ENCODE data around the gene TRIM16.

The TRIM16 gene

GRCh38 chr17:15659663-15660062, 24.4 kb downstream of the TRIM16 start:
- WGBS, 2 donors (ENCODE audit: extremely low coverage in 2 of 2, insufficient read length in 2 of 2, insufficient replicate concordance in 1 of 2): no CpG with 5 or more reads among the region's 4 CpGs
- H3K4me2 ChIP-seq (ENCODE audit: insufficient read depth, low read length, poor library complexity, severe bottlenecking): no peak overlapping the region
- peaks cover 5 to 8% of the 10 kb centered on the region in 2 donors for H3K4me1 ChIP-seq (ENCODE audit: control insufficient read depth in 2 of 2, insufficient read depth in 1 of 2, low read depth in 1 of 2, low read length in 2 of 2)
- no peak overlapping the region for H3K4ac ChIP-seq (ENCODE audit: low read length)
- H3K27me3 ChIP-seq (ENCODE audit: control insufficient read depth in 3 of 3, insufficient read depth in 3 of 3, low read depth in 1 of 3, low read length in 3 of 3): no peaks in the 10 kb centered on the region
- no peak for DNase-seq (ENCODE audit: low spot score)
- no peak overlapping the region for H4K8ac ChIP-seq (ENCODE audit: low read depth, low read length)
- no peak overlapping the region for H2BK15ac ChIP-seq (ENCODE audit: low read length)
- H2AK5ac ChIP-seq (ENCODE audit: low read depth, low read length): no peak overlapping the region
- H2AFZ ChIP-seq (ENCODE audit: low read length): no peak overlapping the region
- no peak overlapping the region for H3K9ac ChIP-seq (ENCODE audit: low read depth, low read length, poor library complexity)
- H2BK5ac ChIP-seq (ENCODE audit: low read length): no peak overlapping the region
- no peak overlapping the region for H3K4me3 ChIP-seq (ENCODE audit: low read length in 2 of 2)
- H2BK12ac ChIP-seq (ENCODE audit: low read length): no peak overlapping the region
- no peaks in the 10 kb centered on the region for H3K79me1 ChIP-seq (ENCODE audit: low read depth, low read length)
- H3K9me3 ChIP-seq (replicated peaks in 1 of 2; ENCODE audit: control insufficient read depth in 2 of 2, insufficient read depth in 1 of 2, low read depth in 1 of 2, low read length in 2 of 2): no peaks in the 10 kb centered on the region
- no peak overlapping the region for H3K18ac ChIP-seq (ENCODE audit: low read length)
- H3K23ac ChIP-seq (ENCODE audit: low read depth, low read length, poor library complexity): peak overlapping the region; percentile 27
- H4K91ac ChIP-seq (ENCODE audit: low read depth, low read length, poor library complexity): no peak overlapping the region
- H2BK120ac ChIP-seq (ENCODE audit: low read depth, low read length): no peak overlapping the region
- no peak overlapping the region for H3K27ac ChIP-seq (replicated peaks; ENCODE audit: low read length)
- H3K14ac ChIP-seq (ENCODE audit: low read length): no peak overlapping the region
- peaks cover 6 to 47% of the 10 kb centered on the region in 2 donors for H3K36me3 ChIP-seq (replicated peaks in 1 of 2; ENCODE audit: control insufficient read depth in 2 of 2, insufficient read depth in 2 of 2, low read length in 2 of 2)

- no peak for DNase-seq (ENCODE audit: low spot score)
- H3K9ac ChIP-seq (ENCODE audit: low read depth, low read length, poor library complexity): no peak overlapping the region
- H3K9me3 ChIP-seq (replicated peaks in 1 of 2; ENCODE audit: control insufficient read depth in 2 of 2, insufficient read depth in 1 of 2, low read depth in 1 of 2, low read length in 2 of 2): no peaks in the 10 kb centered on the region
- H3K18ac ChIP-seq (ENCODE audit: low read length): no peak overlapping the region
- H3K4me2 ChIP-seq (ENCODE audit: insufficient read depth, low read length, poor library complexity, severe bottlenecking): no peak overlapping the region
- peaks cover 8 to 9% of the 10 kb centered on the region in 2 donors for H3K4me1 ChIP-seq (ENCODE audit: control insufficient read depth in 2 of 2, insufficient read depth in 1 of 2, low read depth in 1 of 2, low read length in 2 of 2)
- H3K14ac ChIP-seq (ENCODE audit: low read length): no peak overlapping the region
- H2BK120ac ChIP-seq (ENCODE audit: low read depth, low read length): no peak overlapping the region
- no peak overlapping the region for H3K27ac ChIP-seq (replicated peaks; ENCODE audit: low read length)
- no peaks in the 10 kb centered on the region for H3K27me3 ChIP-seq (ENCODE audit: control insufficient read depth in 3 of 3, insufficient read depth in 3 of 3, low read depth in 1 of 3, low read length in 3 of 3)
- no peak overlapping the region for H2BK12ac ChIP-seq (ENCODE audit: low read length)
- no peak overlapping the region for H3K4me3 ChIP-seq (ENCODE audit: low read length in 2 of 2)
- H2AFZ ChIP-seq (ENCODE audit: low read length): no peak overlapping the region
- no peaks in the 10 kb centered on the region for H3K79me1 ChIP-seq (ENCODE audit: low read depth, low read length)
- no CpG with 5 or more reads among the region's 6 CpGs for WGBS, 2 donors (ENCODE audit: extremely low coverage in 2 of 2, insufficient read length in 2 of 2, insufficient replicate concordance in 1 of 2)
- no peak overlapping the region for H3K4ac ChIP-seq (ENCODE audit: low read length)
- no peak overlapping the region for H4K8ac ChIP-seq (ENCODE audit: low read depth, low read length)
- H2BK5ac ChIP-seq (ENCODE audit: low read length): no peak overlapping the region
- H4K91ac ChIP-seq (ENCODE audit: low read depth, low read length, poor library complexity): no peak overlapping the region
- no peak overlapping the region for H2AK5ac ChIP-seq (ENCODE audit: low read depth, low read length)
- no peak overlapping the region for H3K23ac ChIP-seq (ENCODE audit: low read depth, low read length, poor library complexity)
- H2BK15ac ChIP-seq (ENCODE audit: low read length): no peak overlapping the region
- H3K36me3 ChIP-seq (replicated peaks in 1 of 2; ENCODE audit: control insufficient read depth in 2 of 2, insufficient read depth in 2 of 2, low read length in 2 of 2): peaks cover 4 to 42% of the 10 kb centered on the region in 2 donors
These were observed 24.9 kb downstream of the TRIM16 start for GRCh38 chr17:15659236-15659635.

- Histone ChIP-seq H2BK120ac (ENCODE audit: low read depth, low read length) (no peak overlapping the region), H3K79me1 (ENCODE audit: low read depth, low read length) (no peaks in the 10 kb centered on the region), H3K36me3 (replicated peaks in 1 of 2; ENCODE audit: control insufficient read depth in 2 of 2, insufficient read depth in 2 of 2, low read length in 2 of 2) (peaks cover 4 to 33% of the 10 kb centered on the region in 2 donors), H3K27ac (replicated peaks; ENCODE audit: low read length) (no peak overlapping the region), H3K18ac (ENCODE audit: low read length) (no peak overlapping the region), H3K14ac (ENCODE audit: low read length) (no peak overlapping the region), H3K23ac (ENCODE audit: low read depth, low read length, poor library complexity) (no peak overlapping the region), H3K4me2 (ENCODE audit: insufficient read depth, low read length, poor library complexity, severe bottlenecking) (no peak overlapping the region), H3K4ac (ENCODE audit: low read length) (no peak overlapping the region), H2AK5ac (ENCODE audit: low read depth, low read length) (no peak overlapping the region), H4K8ac (ENCODE audit: low read depth, low read length) (no peak overlapping the region), H2BK12ac (ENCODE audit: low read length) (no peak overlapping the region), H4K91ac (ENCODE audit: low read depth, low read length, poor library complexity) (no peak overlapping the region), H3K4me1 (ENCODE audit: control insufficient read depth in 2 of 2, insufficient read depth in 1 of 2, low read depth in 1 of 2, low read length in 2 of 2) (peaks cover 10 to 12% of the 10 kb centered on the region in 2 donors), H3K27me3 (ENCODE audit: control insufficient read depth in 3 of 3, insufficient read depth in 3 of 3, low read depth in 1 of 3, low read length in 3 of 3) (no peaks in the 10 kb centered on the region), H2BK15ac (ENCODE audit: low read length) (no peak overlapping the region), H3K9ac (ENCODE audit: low read depth, low read length, poor library complexity) (no peak overlapping the region), H2BK5ac (ENCODE audit: low read length) (no peak overlapping the region), H2AFZ (ENCODE audit: low read length) (no peak overlapping the region), H3K9me3 (replicated peaks in 1 of 2; ENCODE audit: control insufficient read depth in 2 of 2, insufficient read depth in 1 of 2, low read depth in 1 of 2, low read length in 2 of 2) (no peaks in the 10 kb centered on the region), H3K4me3 (ENCODE audit: low read length in 2 of 2) (no peak overlapping the region)
- DNase-seq (ENCODE audit: low spot score): no peak
- WGBS, 2 donors (ENCODE audit: extremely low coverage in 2 of 2, insufficient read length in 2 of 2, insufficient replicate concordance in 1 of 2): no CpG with 5 or more reads among the region's 3 CpGs
These were observed 25.8 kb downstream of the TRIM16 start for GRCh38 chr17:15658296-15658695.

GRCh38 chr17:15657868-15658267, 26.2 kb downstream of the TRIM16 start:
- Histone ChIP-seq H2BK12ac (ENCODE audit: low read length) (no peak overlapping the region), H3K9me3 (replicated peaks in 1 of 2; ENCODE audit: control insufficient read depth in 2 of 2, insufficient read depth in 1 of 2, low read depth in 1 of 2, low read length in 2 of 2) (no peaks in the 10 kb centered on the region), H2BK120ac (ENCODE audit: low read depth, low read length) (no peak overlapping the region), H2AK5ac (ENCODE audit: low read depth, low read length) (no peak overlapping the region), H4K8ac (ENCODE audit: low read depth, low read length) (no peak overlapping the region), H3K27me3 (ENCODE audit: control insufficient read depth in 3 of 3, insufficient read depth in 3 of 3, low read depth in 1 of 3, low read length in 3 of 3) (no peaks in the 10 kb centered on the region), H3K4me3 (ENCODE audit: low read length in 2 of 2) (no peak overlapping the region), H2BK5ac (ENCODE audit: low read length) (no peak overlapping the region), H3K18ac (ENCODE audit: low read length) (no peak overlapping the region), H4K91ac (ENCODE audit: low read depth, low read length, poor library complexity) (no peak overlapping the region), H3K36me3 (replicated peaks in 1 of 2; ENCODE audit: control insufficient read depth in 2 of 2, insufficient read depth in 2 of 2, low read length in 2 of 2) (peaks cover 3 to 29% of the 10 kb centered on the region in 2 donors), H3K14ac (ENCODE audit: low read length) (no peak overlapping the region), H3K79me1 (ENCODE audit: low read depth, low read length) (no peaks in the 10 kb centered on the region), H3K9ac (ENCODE audit: low read depth, low read length, poor library complexity) (no peak overlapping the region), H3K27ac (replicated peaks; ENCODE audit: low read length) (no peak overlapping the region), H3K4me1 (ENCODE audit: control insufficient read depth in 2 of 2, insufficient read depth in 1 of 2, low read depth in 1 of 2, low read length in 2 of 2) (peaks cover 10 to 12% of the 10 kb centered on the region in 2 donors), H2AFZ (ENCODE audit: low read length) (no peak overlapping the region), H3K23ac (ENCODE audit: low read depth, low read length, poor library complexity) (no peak overlapping the region), H2BK15ac (ENCODE audit: low read length) (no peak overlapping the region), H3K4me2 (ENCODE audit: insufficient read depth, low read length, poor library complexity, severe bottlenecking) (no peak overlapping the region), H3K4ac (ENCODE audit: low read length) (no peak overlapping the region)
- no peak for DNase-seq (ENCODE audit: low spot score)
